H9 (cell line): ENCODE measurements around the gene MMP15. TPM values are rescaled to one million over a fixed set of nuclear protein-coding genes. Genes with fewer than 3 reads are reported as not detected.

Experiments
- DNase-seq: peaks from one replicate; pipeline ENCODE4 v3.0.0-alpha.2; 2017
- H2AFZ ChIP-seq: one replicate; pipeline ENCODE4 v1.6.1; 2013; ENCODE audit warnings: mild to moderate bottlenecking, low read length, control low read depth, moderate library complexity
- H2AK5ac ChIP-seq: 2 replicates; pipeline ENCODE4 v1.6.1; 2013; ENCODE audit warnings: low read length, control low read depth, mixed read lengths; ENCODE audit not compliant: insufficient read length
- H2BK120ac ChIP-seq: one replicate; pipeline ENCODE4 v1.6.1; 2013; ENCODE audit warnings: low read depth, mild to moderate bottlenecking, low read length, control low read depth, inconsistent platforms; ENCODE audit not compliant: poor library complexity, severe bottlenecking
- H2BK12ac ChIP-seq: 2 replicates; pipeline ENCODE4 v1.6.1; 2013; ENCODE audit warnings: low read length, control low read depth, mixed read lengths, low read depth; ENCODE audit not compliant: insufficient read length
- H2BK15ac ChIP-seq: 2 replicates; pipeline ENCODE4 v1.6.1; 2013; ENCODE audit warnings: low read depth, low read length, control low read depth
- H2BK20ac ChIP-seq: one replicate; pipeline ENCODE4 v1.6.1; 2013; ENCODE audit warnings: low read depth, mild to moderate bottlenecking, low read length, control low read depth, inconsistent platforms; ENCODE audit not compliant: poor library complexity, severe bottlenecking
- H2BK5ac ChIP-seq: 2 replicates; pipeline ENCODE4 v1.6.1; 2013; ENCODE audit warnings: low read length, control low read depth, mixed read lengths; ENCODE audit not compliant: insufficient read length
- H3K14ac ChIP-seq: 2 replicates; pipeline ENCODE4 v1.6.1; 2013; ENCODE audit warnings: low read length, control low read depth; ENCODE audit not compliant: insufficient read depth
- H3K18ac ChIP-seq: 2 replicates; pipeline ENCODE4 v1.6.1; 2013; ENCODE audit warnings: low read depth, mild to moderate bottlenecking, mixed read lengths, low read length, control low read depth; ENCODE audit not compliant: insufficient read length
- H3K23ac ChIP-seq: 2 replicates; pipeline ENCODE4 v1.6.1; 2013; ENCODE audit warnings: low read length, control low read depth, mixed read lengths, low read depth; ENCODE audit not compliant: insufficient read length
- H3K23me2 ChIP-seq: 2 replicates; pipeline ENCODE4 v1.6.1; 2013; ENCODE audit warnings: low read depth, mild to moderate bottlenecking, mixed read lengths, low read length, control low read depth; ENCODE audit not compliant: insufficient read length, poor library complexity, severe bottlenecking
- H3K27ac ChIP-seq: 2 replicates; pipeline ENCODE4 v1.5.1; 2013; ENCODE audit warnings: low read length, control low read depth, mixed read lengths, low read depth; ENCODE audit not compliant: insufficient read length
- H3K27me3 ChIP-seq: 2 replicates; pipeline ENCODE4 v1.6.1; 2013; ENCODE audit warnings: low read length, control low read depth, inconsistent platforms; ENCODE audit not compliant: insufficient read depth
- H3K4ac ChIP-seq: 2 replicates; pipeline ENCODE4 v1.6.1; 2013; ENCODE audit warnings: low read depth, mild to moderate bottlenecking, control low read depth, inconsistent platforms, low read length, moderate library complexity
- H3K4me1 ChIP-seq: 2 replicates; pipeline ENCODE4 v1.6.1; 2013; ENCODE audit warnings: low read length, control low read depth, inconsistent platforms; ENCODE audit not compliant: insufficient read depth
- H3K4me2 ChIP-seq: 2 replicates; pipeline ENCODE4 v1.6.1; 2013; ENCODE audit warnings: low read length, control low read depth, mixed read lengths; ENCODE audit not compliant: insufficient read length, insufficient read depth
- H3K56ac ChIP-seq: 2 replicates; pipeline ENCODE4 v1.6.1; 2013; ENCODE audit warnings: low read depth, mild to moderate bottlenecking, mixed read lengths, low read length, control low read depth; ENCODE audit not compliant: insufficient read length
- H3K79me1 ChIP-seq: 2 replicates; pipeline ENCODE4 v1.6.1; 2013; ENCODE audit warnings: low read depth, mild to moderate bottlenecking, moderate library complexity, low read length, control low read depth, inconsistent platforms; ENCODE audit not compliant: insufficient read depth, poor library complexity, severe bottlenecking
- H3K79me2 ChIP-seq: 2 replicates; pipeline ENCODE4 v1.6.1; 2013; ENCODE audit warnings: low read length, control low read depth, inconsistent platforms; ENCODE audit not compliant: insufficient read depth
- H3K9ac ChIP-seq: 2 replicates; pipeline ENCODE4 v1.6.1; 2013; ENCODE audit warnings: low read length, control low read depth, mixed read lengths; ENCODE audit not compliant: insufficient read length; ENCODE audit errors: extremely low read depth
- H3K9me3 ChIP-seq: one replicate; pipeline ENCODE4 v1.6.1; 2013; ENCODE audit warnings: low read depth, low read length, inconsistent platforms; ENCODE audit not compliant: control insufficient read depth
- H3T11ph ChIP-seq: one replicate; pipeline ENCODE4 v1.6.1; 2013; ENCODE audit warnings: mild to moderate bottlenecking, low read length, control low read depth, inconsistent platforms
- H4K20me1 ChIP-seq: one replicate; pipeline ENCODE4 v1.6.1; 2013; ENCODE audit not compliant: control insufficient read depth, insufficient read length, insufficient read depth
- H4K5ac ChIP-seq: 2 replicates; pipeline ENCODE4 v1.6.1; 2013; ENCODE audit warnings: low read depth, mild to moderate bottlenecking, mixed read lengths, low read length, control low read depth; ENCODE audit not compliant: insufficient read length
- H4K8ac ChIP-seq: replicated peaks from 2 replicates; pipeline ENCODE4 v1.6.1; 2013; ENCODE audit warnings: low read length, control low read depth, mixed read lengths, low read depth; ENCODE audit not compliant: insufficient read length
- H4K91ac ChIP-seq: 2 replicates; pipeline ENCODE4 v1.6.1; 2013; ENCODE audit warnings: low read depth, mild to moderate bottlenecking, moderate library complexity, mixed read lengths, low read length, control low read depth; ENCODE audit not compliant: insufficient read length
- H3K27ac Mint-ChIP-seq, 3 experiments: 2 replicates in 2 of 3; 3 replicates in 1 of 3; pipeline ENCODE4 v1.8.0; 2020 to 2021; ENCODE audit warnings: mixed read lengths in 3 of 3, mild to moderate bottlenecking in 1 of 3, moderate library complexity in 1 of 3
- H3K27me3 Mint-ChIP-seq: 2 replicates; pipeline ENCODE4 v1.8.0; 2021; ENCODE audit warnings: low read depth, mild to moderate bottlenecking, moderate library complexity, mixed read lengths
- H3K36me3 Mint-ChIP-seq, 3 experiments: 2 replicates in 2 of 3; 3 replicates in 1 of 3; pipeline ENCODE4 v1.8.0; 2020 to 2021; ENCODE audit warnings: low read depth in 3 of 3, mixed read lengths in 3 of 3; ENCODE audit not compliant: insufficient read depth in 1 of 3
- H3K4me1 Mint-ChIP-seq, 2 experiments: 2 replicates each; pipeline ENCODE4 v1.8.0; 2020; ENCODE audit warnings: mixed read lengths in 2 of 2
- H3K4me3 Mint-ChIP-seq, 2 experiments: 2 replicates in 1 of 2; 3 replicates in 1 of 2; pipeline ENCODE4 v1.8.0; 2020 to 2021; ENCODE audit warnings: mild to moderate bottlenecking in 2 of 2, mixed read lengths in 2 of 2, moderate library complexity in 1 of 2
- H3K9me3 Mint-ChIP-seq, 2 experiments: 2 replicates in 1 of 2; 3 replicates in 1 of 2; pipeline ENCODE4 v1.8.0; 2020; ENCODE audit warnings: mild to moderate bottlenecking in 2 of 2, mixed read lengths in 2 of 2, moderate library complexity in 1 of 2
- WGBS: extraction: QIAGEN DNeasy Blood & Tissue Kit; methylation state at CpG from one replicate; pipeline ENCODE4 v1.1.7; 2013; ENCODE audit warnings: missing lambda C conversion rate, low lambda C conversion rate, mixed read lengths; ENCODE audit not compliant: insufficient read length; ENCODE audit errors: extremely low coverage; 5-methylcytosine and 5-hydroxymethylcytosine counted together
- total RNA-seq: library from RNA; stranded (reverse); gene quantifications from 2 replicates; pipeline ENCODE4 v1.2.1, GENCODE V29; 2021
- TF ChIP-seq, protein P1 (sequence below): fragments of 200-600 bp; sonication (generic); conservative IDR thresholded peaks from 3 replicates; pipeline ENCODE4 v1.8.0; 2021; ENCODE audit warnings: antibody characterized with exemption, mild to moderate bottlenecking

The MMP15 gene
- total RNA-seq, 1 experiment from 2014 or later = 32.9 TPM

DNA sequence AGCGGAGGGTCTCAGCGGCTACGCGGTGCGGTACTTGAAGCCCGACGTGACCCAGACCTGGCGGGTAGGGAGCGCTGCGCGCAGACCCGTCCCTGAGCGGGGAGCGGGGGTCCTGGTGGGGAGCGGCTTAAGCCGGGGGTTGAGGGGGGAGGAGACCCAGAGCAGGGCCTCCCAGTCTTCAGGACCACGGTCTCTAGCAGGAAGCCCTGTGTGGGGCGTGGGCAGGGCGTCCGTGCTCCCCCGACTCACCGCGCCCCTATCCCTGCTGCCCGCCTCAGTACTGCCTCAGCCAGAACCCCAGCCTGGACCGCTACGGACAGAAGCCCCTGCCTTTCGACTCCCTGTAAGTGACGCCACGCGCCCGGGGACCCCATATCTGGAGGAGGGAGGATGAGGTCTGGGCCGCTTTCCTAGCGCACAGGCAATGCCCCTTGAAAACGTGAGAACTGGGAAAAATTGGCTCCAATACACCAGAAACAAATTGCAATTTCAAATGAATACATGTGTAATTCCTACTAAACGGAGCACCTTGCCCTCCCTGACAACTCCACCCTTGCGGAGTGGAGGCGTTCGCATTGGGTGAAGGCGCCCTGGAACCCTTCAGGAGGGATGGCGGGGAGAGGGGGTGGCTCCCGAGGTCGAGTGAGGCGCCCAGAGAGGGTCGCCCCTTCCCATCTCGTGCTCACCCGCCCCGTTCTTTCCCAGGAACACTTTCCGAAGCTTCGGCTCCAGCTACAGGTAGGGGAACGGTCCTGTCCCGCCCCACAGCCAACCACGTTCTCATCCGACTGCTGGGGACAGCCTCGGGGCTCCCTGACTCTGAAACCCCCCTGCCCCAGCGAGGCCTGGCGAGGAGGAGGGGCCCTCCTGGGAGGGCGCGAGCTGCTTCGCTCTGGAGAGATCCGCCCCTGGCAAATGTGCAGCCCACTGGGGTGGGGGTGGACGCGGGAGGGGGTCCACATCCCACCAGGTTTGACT is 40.1 kb upstream of the MMP15 start:
- no peak overlapping the region for H3K9ac ChIP-seq
- no peak overlapping the region for H4K5ac ChIP-seq
- WGBS = no CpG with 5 or more reads among the region's 62 CpGs
- no peak overlapping the region for H2BK12ac ChIP-seq
- H2BK20ac ChIP-seq = no peak overlapping the region
- H2BK120ac ChIP-seq = no peak overlapping the region
- no peaks in the 10 kb centered on the region for H3K79me1 ChIP-seq
- H4K20me1 ChIP-seq = no peaks in the 10 kb centered on the region
- Mint-ChIP-seq H3K36me3 (no peaks in the 10 kb centered on the region; a peak in 1 of 7 replicates), H3K4me3 (peak overlapping the region; percentile 79 to 93), H3K27me3 (peaks cover 54% of the 10 kb centered on the region), H3K27ac (peak overlapping the region in 1 of 3 experiments; percentile 62; a peak in 1 of 7 replicates), H3K9me3 (no peaks in the 10 kb centered on the region), H3K4me1 (peaks cover 3 to 9% of the 10 kb centered on the region in 2 experiments; a peak in 3 of 4 replicates)
- no peak overlapping the region for H2BK5ac ChIP-seq
- no peaks in the 10 kb centered on the region for H3K79me2 ChIP-seq
- H4K8ac ChIP-seq = no peak overlapping the region
- peak; percentile 36 for DNase-seq
- H3K4me1 ChIP-seq = no peaks in the 10 kb centered on the region
- peak overlapping the region; percentile 71 for H3K4me2 ChIP-seq
- no peak overlapping the region for H3K4ac ChIP-seq
- no peak overlapping the region for H3K18ac ChIP-seq
- peaks cover 16% of the 10 kb centered on the region for H3K23me2 ChIP-seq
- no peak overlapping the region for H2BK15ac ChIP-seq
- no peak overlapping the region for H3T11ph ChIP-seq
- H3K27ac ChIP-seq = no peak overlapping the region
- H3K56ac ChIP-seq = no peak overlapping the region
- no peaks in the 10 kb centered on the region for H3K9me3 ChIP-seq
- no peak overlapping the region for H2AK5ac ChIP-seq
- H3K27me3 ChIP-seq = peaks cover 11% of the 10 kb centered on the region; the same call in 1 of the 2 replicates
- TF ChIP-seq, protein P1, sequence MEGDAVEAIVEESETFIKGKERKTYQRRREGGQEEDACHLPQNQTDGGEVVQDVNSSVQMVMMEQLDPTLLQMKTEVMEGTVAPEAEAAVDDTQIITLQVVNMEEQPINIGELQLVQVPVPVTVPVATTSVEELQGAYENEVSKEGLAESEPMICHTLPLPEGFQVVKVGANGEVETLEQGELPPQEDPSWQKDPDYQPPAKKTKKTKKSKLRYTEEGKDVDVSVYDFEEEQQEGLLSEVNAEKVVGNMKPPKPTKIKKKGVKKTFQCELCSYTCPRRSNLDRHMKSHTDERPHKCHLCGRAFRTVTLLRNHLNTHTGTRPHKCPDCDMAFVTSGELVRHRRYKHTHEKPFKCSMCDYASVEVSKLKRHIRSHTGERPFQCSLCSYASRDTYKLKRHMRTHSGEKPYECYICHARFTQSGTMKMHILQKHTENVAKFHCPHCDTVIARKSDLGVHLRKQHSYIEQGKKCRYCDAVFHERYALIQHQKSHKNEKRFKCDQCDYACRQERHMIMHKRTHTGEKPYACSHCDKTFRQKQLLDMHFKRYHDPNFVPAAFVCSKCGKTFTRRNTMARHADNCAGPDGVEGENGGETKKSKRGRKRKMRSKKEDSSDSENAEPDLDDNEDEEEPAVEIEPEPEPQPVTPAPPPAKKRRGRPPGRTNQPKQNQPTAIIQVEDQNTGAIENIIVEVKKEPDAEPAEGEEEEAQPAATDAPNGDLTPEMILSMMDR = no peak
- no peak overlapping the region for H3K14ac ChIP-seq
- H2AFZ ChIP-seq = no peak overlapping the region
- no peak overlapping the region for H3K23ac ChIP-seq
- no peak overlapping the region for H4K91ac ChIP-seq
